Smooth muscle cell (in vitro differentiated cells): Measurements from ENCODE around the gene GLB1L3. TPM values are rescaled to one million over a fixed set of nuclear protein-coding genes. Genes with fewer than 3 reads are reported as not detected.

Source experiments
- DNase-seq: peaks from one replicate; lab custom pipeline; 2025; ENCODE audit not compliant: unreplicated experiment; lab: John Stamatoyannopoulos, UW
- H2AFZ ChIP-seq: fragments of 200-600 bp; sonication (generic); 2 replicates; pipeline ENCODE4 v1.6.0; 2016; ENCODE audit warnings: antibody characterized with exemption, low read depth, mild to moderate bottlenecking
- H3F3A ChIP-seq: fragments of 200-600 bp; sonication (generic); 2 replicates; pipeline ENCODE4 v1.6.0; 2017; ENCODE audit warnings: antibody characterized with exemption, low read depth
- H3K27ac ChIP-seq: fragments of 200-600 bp; sonication (generic); 2 replicates; pipeline ENCODE4 v1.5.1; 2016; ENCODE audit warnings: low read depth, mild to moderate bottlenecking
- H3K27me3 ChIP-seq: fragments of 200-600 bp; sonication (generic); 2 replicates; pipeline ENCODE4 v1.6.1; 2016; ENCODE audit warnings: low read depth, mild to moderate bottlenecking
- H3K36me3 ChIP-seq: fragments of 200-600 bp; sonication (generic); 2 replicates; pipeline ENCODE4 v1.5.1; 2016; ENCODE audit warnings: low read depth
- H3K4me1 ChIP-seq: fragments of 200-600 bp; sonication (generic); 2 replicates; pipeline ENCODE4 v1.5.1; 2016; ENCODE audit warnings: low read depth
- H3K4me2 ChIP-seq: fragments of 200-600 bp; sonication (generic); 2 replicates; pipeline ENCODE4 v1.6.0; 2016; ENCODE audit warnings: mild to moderate bottlenecking
- H3K4me3 ChIP-seq: fragments of 200-600 bp; sonication (generic); 2 replicates; pipeline ENCODE4 v1.5.1; 2016; ENCODE audit warnings: mild to moderate bottlenecking
- H3K79me2 ChIP-seq: fragments of 200-600 bp; sonication (generic); 2 replicates; pipeline ENCODE4 v1.6.0; 2016; ENCODE audit warnings: low read depth, mild to moderate bottlenecking
- H3K9ac ChIP-seq: fragments of 200-600 bp; sonication (generic); 2 replicates; pipeline ENCODE4 v1.6.0; 2016; ENCODE audit warnings: low read depth
- H3K9me3 ChIP-seq: fragments of 200-600 bp; sonication (generic); replicated peaks from 2 replicates; pipeline ENCODE4 v1.5.1; 2016; ENCODE audit warnings: low read depth
- H4K20me1 ChIP-seq: fragments of 200-600 bp; sonication (generic); 2 replicates; pipeline ENCODE4 v1.6.0; 2016; ENCODE audit warnings: low read depth
- CTCF ChIP-seq: fragments of 200-600 bp; sonication (generic); IDR thresholded peaks from 2 replicates; pipeline ENCODE4 v1.5.1; 2017; ENCODE audit warnings: borderline replicate concordance, mild to moderate bottlenecking, antibody characterized with exemption; ENCODE audit not compliant: insufficient read depth, poor library complexity, severe bottlenecking
- WGBS: methylation state at CpG from one replicate; pipeline ENCODE4 v1.1.7; 2016; ENCODE audit warnings: low lambda C conversion rate; 5-methylcytosine and 5-hydroxymethylcytosine counted together
- polyA plus RNA-seq: library from polyadenylated mRNA; unstranded; fragments of >200 nt; fragmentation: Nextera tagmentation; extraction: Ambion mirVana; gene quantifications from 2 replicates; pipeline ENCODE4 v1.2.1, GENCODE V29; 2016
- total RNA-seq: library from RNA; depleted of rRNA; stranded (reverse); fragments of >200 nt; gene quantifications from 2 replicates; pipeline ENCODE4 v1.2.3, GENCODE V29; 2014

The GLB1L3 gene
- total and polyA plus RNA-seq, 2 experiments from 2014 or later, result not detected

GRCh38 chr11:134355136-134355535 is 79.0 kb downstream of the GLB1L3 start:
- H3F3A ChIP-seq, result no peaks in the 10 kb centered on the region
- H3K4me2 ChIP-seq, result no peak overlapping the region
- TF ChIP-seq CTCF, result no peak
- H3K9me3 ChIP-seq, result no peaks in the 10 kb centered on the region
- no peaks in the 10 kb centered on the region for H3K27me3 ChIP-seq
- no peaks in the 10 kb centered on the region for H4K20me1 ChIP-seq
- no peak for DNase-seq
- H3K4me1 ChIP-seq, result no peaks in the 10 kb centered on the region
- H3K27ac ChIP-seq, result no peak overlapping the region
- no peak overlapping the region for H3K9ac ChIP-seq
- no peaks in the 10 kb centered on the region for H3K79me2 ChIP-seq
- 62% methylated on average over 2 of the region's 2 CpGs for WGBS
- H3K4me3 ChIP-seq, result no peak overlapping the region
- no peak overlapping the region for H2AFZ ChIP-seq
- no peaks in the 10 kb centered on the region for H3K36me3 ChIP-seq

GRCh38 chr11:134355656-134356055 is 79.5 kb downstream of the GLB1L3 start:
- Histone ChIP-seq H4K20me1 (no peaks in the 10 kb centered on the region), H3K27me3 (no peaks in the 10 kb centered on the region), H3K4me1 (no peaks in the 10 kb centered on the region), H3F3A (no peaks in the 10 kb centered on the region), H3K27ac (no peak overlapping the region), H2AFZ (no peak overlapping the region), H3K4me3 (no peak overlapping the region), H3K4me2 (no peak overlapping the region), H3K36me3 (no peaks in the 10 kb centered on the region), H3K9ac (no peak overlapping the region), H3K9me3 (no peaks in the 10 kb centered on the region), H3K79me2 (no peaks in the 10 kb centered on the region)
- DNase-seq, result no peak
- 61% methylated on average over 5 of the region's 5 CpGs for WGBS
- TF ChIP-seq CTCF, result no peak

DNA sequence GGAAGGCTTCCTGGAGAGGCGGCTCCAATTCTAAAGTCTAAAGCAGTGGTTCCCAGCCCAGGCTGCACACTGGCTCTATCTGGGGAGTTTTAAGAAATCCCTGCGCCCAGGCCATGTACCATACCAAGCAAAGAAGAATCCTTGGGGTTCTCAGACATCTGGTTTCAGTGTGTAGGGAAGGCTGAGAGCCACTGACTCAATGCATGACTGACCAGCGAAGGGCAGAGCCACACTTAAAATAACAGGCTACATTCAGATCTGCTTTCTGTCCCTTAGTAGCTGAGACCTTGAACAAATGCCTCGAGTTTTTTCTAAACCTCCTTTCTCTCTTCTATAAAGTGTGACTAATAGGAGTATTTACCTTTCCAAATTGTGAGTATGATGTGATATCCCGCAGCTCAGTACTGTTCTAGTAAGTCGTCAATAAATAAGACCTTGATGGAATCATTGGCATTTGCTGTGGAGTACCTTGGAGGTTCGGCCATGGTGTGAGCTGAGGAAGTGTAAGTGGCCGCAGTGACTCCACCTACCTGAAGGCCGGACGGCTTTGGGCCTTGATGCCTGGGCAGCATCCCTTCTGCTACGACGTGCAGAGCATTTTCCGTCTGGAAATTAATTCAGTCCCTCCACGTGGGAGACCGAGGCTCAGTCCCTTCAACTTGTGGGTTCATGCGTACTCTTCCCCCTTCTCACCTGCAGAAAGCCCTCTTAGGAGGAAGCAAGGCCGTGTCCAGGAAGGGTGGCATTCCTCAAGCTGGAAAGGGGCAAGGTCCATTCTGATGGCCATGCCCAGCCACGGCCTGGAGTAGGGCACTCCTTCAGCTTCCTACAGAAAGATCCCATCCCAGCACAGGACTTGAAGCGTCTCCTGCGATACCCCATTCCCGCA is 80.7 kb downstream of the GLB1L3 start:
- no peak overlapping the region for H2AFZ ChIP-seq
- WGBS, result 91% methylated on average over 21 of the region's 21 CpGs

More for the DNA sequence above, 80.7 kb downstream of the GLB1L3 start:
- Histone ChIP-seq H3K9ac (no peak overlapping the region), H3K27ac (no peak overlapping the region), H3K79me2 (no peaks in the 10 kb centered on the region), H4K20me1 (no peaks in the 10 kb centered on the region), H3K36me3 (no peaks in the 10 kb centered on the region), H3F3A (no peaks in the 10 kb centered on the region), H3K4me2 (no peak overlapping the region), H3K4me1 (no peaks in the 10 kb centered on the region), H3K27me3 (no peaks in the 10 kb centered on the region), H3K9me3 (no peaks in the 10 kb centered on the region), H3K4me3 (no peak overlapping the region)
- no peak for TF ChIP-seq CTCF
- DNase-seq, result no peak
